Lung (tissue), 12 donors: ENCODE data around the gene SYT1. TPM values are rescaled to one million over a fixed set of nuclear protein-coding genes. Genes with fewer than 3 reads are reported as not detected.

Experiments
- ATAC-seq: fragments of 200-7000 bp; cut with Tn5 transposase; one replicate; pipeline ENCODE4 v1.9.1; 2020; ENCODE audit warnings: moderate number of reproducible peaks; ENCODE audit not compliant: insufficient read depth, low FRiP score
- DNase-seq, 3 donors: peaks; one replicate each; pipeline ENCODE4 v3.0.0-alpha.2; 2013 to 2017
- H3K27ac ChIP-seq, 2 donors: one replicate each; pipeline ENCODE4 v1.5.1; 2013; ENCODE audit warnings: mild to moderate bottlenecking in 2 of 2, moderate library complexity in 2 of 2, control low read depth in 1 of 2, inconsistent platforms in 1 of 2, low read depth in 1 of 2, low read length in 1 of 2
- H3K27me3 ChIP-seq, 3 donors: one replicate each; pipeline ENCODE4 v1.5.1; 2013; ENCODE audit warnings: low read length in 2 of 3; ENCODE audit not compliant: control insufficient read depth in 3 of 3, insufficient read depth in 3 of 3
- H3K36me3 ChIP-seq, 4 donors: one replicate each; pipeline ENCODE4 v1.5.1; 2013; ENCODE audit warnings: low read length in 4 of 4, mild to moderate bottlenecking in 1 of 4, moderate library complexity in 1 of 4; ENCODE audit not compliant: control insufficient read depth in 4 of 4, insufficient read depth in 4 of 4
- H3K4me1 ChIP-seq, 5 donors: one replicate each; pipeline ENCODE4 v1.5.1; 2013; ENCODE audit warnings: low read length in 5 of 5, mild to moderate bottlenecking in 2 of 5, moderate library complexity in 1 of 5; ENCODE audit not compliant: control insufficient read depth in 5 of 5, insufficient read depth in 5 of 5
- H3K4me3 ChIP-seq: one replicate; pipeline ENCODE4 v1.5.1; 2013; ENCODE audit warnings: mild to moderate bottlenecking, control low read depth, moderate library complexity
- H3K9ac ChIP-seq, 2 donors: one replicate each; pipeline ENCODE4 v1.5.1; 2013; ENCODE audit warnings: low read length in 2 of 2, control low read depth in 1 of 2; ENCODE audit not compliant: insufficient read depth in 1 of 2
- H3K9me3 ChIP-seq, 4 donors: one replicate each; pipeline ENCODE4 v1.5.1; 2013; ENCODE audit warnings: low read length in 3 of 4, mild to moderate bottlenecking in 1 of 4, moderate library complexity in 1 of 4; ENCODE audit not compliant: control insufficient read depth in 4 of 4, insufficient read depth in 3 of 4
- WGBS, 2 donors: extraction: QIAGEN DNeasy Blood & Tissue Kit; methylation state at CpG; one replicate each; pipeline ENCODE4 v1.1.7; 2013; 5-methylcytosine and 5-hydroxymethylcytosine counted together
- polyA plus RNA-seq, 2 donors: library from polyadenylated mRNA; stranded (reverse); fragments of 200-250 nt; gene quantifications; one replicate each; pipeline ENCODE4 v1.2.1, GENCODE V29; 2013
- total RNA-seq, 2 donors: library from RNA; depleted of rRNA in 1 of 2; stranded (reverse); fragments of >200 nt in 1 of 2; gene quantifications; one replicate each; pipeline ENCODE4 v1.2.1, GENCODE V29; 2014 to 2021
- TF ChIP-seq, protein P1 (sequence below): IDR thresholded peaks from 2 replicates; pipeline ENCODE4 v1.5.1; 2012; ENCODE audit warnings: mild to moderate bottlenecking; ENCODE audit errors: control extremely low read depth, extremely low read depth
- donor health status: control.
- donor health status: control.
- donor health status: Bipolar disorder and iron deficiency.
- donor health status: healthy.
- donor health status: DM: yes; HTN: yes; CAD: no.

The SYT1 gene
- total and polyA plus RNA-seq, 4 donors: 0.05 to 3.2 (median 0.46) TPM

DNA sequence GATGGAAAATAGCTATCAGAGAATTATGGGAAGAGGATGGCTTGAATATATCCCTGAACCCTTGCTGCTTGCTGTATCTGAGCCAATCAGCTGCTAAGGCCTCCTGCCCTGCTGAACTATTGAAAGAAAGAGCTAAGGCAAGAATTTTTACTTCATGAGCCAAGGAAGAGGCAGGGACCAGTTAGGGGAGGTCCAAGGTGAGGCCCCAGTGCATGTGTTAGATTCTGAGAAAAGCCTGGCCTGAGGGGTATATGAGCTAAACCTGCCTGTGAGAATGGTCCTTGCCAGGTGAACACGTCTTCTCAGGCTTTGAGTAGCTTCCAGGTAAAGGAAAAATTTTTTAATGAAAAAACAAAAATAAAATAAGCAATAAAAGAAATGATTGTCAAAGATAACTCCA is 218.0 kb downstream of the SYT1 start:
- Histone ChIP-seq H3K27me3 (no peaks in the 10 kb centered on the region), H3K4me1 (no peaks in the 10 kb centered on the region), H3K9me3 (no peaks in the 10 kb centered on the region), H3K4me3 (no peak overlapping the region), H3K27ac (no peak overlapping the region), H3K36me3 (no peaks in the 10 kb centered on the region), H3K9ac (no peak overlapping the region)
- WGBS, 2 donors: 72 to 87% methylated on average over 1 of the region's 1 CpG
- TF ChIP-seq, protein P1, sequence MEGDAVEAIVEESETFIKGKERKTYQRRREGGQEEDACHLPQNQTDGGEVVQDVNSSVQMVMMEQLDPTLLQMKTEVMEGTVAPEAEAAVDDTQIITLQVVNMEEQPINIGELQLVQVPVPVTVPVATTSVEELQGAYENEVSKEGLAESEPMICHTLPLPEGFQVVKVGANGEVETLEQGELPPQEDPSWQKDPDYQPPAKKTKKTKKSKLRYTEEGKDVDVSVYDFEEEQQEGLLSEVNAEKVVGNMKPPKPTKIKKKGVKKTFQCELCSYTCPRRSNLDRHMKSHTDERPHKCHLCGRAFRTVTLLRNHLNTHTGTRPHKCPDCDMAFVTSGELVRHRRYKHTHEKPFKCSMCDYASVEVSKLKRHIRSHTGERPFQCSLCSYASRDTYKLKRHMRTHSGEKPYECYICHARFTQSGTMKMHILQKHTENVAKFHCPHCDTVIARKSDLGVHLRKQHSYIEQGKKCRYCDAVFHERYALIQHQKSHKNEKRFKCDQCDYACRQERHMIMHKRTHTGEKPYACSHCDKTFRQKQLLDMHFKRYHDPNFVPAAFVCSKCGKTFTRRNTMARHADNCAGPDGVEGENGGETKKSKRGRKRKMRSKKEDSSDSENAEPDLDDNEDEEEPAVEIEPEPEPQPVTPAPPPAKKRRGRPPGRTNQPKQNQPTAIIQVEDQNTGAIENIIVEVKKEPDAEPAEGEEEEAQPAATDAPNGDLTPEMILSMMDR: no peak
- DNase-seq (no peak), ATAC-seq (no peak)

DNA sequence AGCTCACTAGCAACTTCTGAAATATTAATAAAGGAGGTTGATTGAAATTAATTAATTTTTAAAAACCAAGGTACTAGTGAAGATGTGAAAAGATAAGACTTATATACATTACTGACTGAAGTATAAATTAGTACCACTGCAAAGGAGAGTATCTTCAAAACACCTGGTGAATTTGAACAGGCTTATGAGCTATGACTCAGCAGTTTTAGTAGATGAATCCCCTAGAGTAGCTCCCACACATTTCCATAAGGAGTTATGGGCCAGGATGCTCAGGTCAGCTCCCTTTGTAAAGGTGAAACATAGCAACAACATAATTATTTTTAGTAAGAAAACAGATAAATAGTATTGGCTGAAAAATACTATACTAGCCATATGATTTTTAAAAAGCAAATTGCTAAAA is 218.6 kb downstream of the SYT1 start:
- H3K27ac ChIP-seq: no peak overlapping the region
- H3K4me3 ChIP-seq: no peak overlapping the region
- no peaks in the 10 kb centered on the region for H3K9me3 ChIP-seq
- no peak for ATAC-seq
- DNase-seq: no peak
- TF ChIP-seq, protein P1: no peak
- H3K9ac ChIP-seq: no peak overlapping the region
- H3K4me1 ChIP-seq: no peaks in the 10 kb centered on the region
- no peaks in the 10 kb centered on the region for H3K36me3 ChIP-seq
- H3K27me3 ChIP-seq: no peaks in the 10 kb centered on the region

DNA sequence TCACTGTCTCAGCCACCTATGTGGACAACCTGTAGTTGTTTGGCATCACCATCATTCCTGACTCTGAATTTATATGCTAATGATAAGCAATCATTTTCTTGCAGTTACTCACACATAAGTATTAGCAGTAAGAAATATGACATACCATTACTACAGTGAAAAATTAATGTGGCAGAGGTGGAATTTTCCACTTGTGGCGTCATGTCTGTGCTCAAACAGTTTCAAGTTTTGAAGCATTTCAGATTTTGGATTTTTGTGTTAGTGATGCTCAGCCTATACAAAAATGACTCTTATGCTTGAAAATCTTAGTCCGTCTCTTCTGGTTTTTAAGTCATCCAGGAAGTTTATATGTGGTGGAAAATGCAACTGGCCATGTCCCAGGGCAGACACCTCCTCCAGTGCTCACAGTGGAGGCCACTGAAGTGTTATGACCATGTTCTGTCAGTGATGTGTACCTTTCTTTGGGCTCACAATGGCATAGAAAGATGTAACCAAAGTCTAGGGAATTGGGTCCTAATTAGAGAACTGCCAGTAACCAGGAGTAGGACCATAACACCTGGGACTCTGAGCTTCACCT is 220.6 kb downstream of the SYT1 start:
- H3K36me3 ChIP-seq: no peaks in the 10 kb centered on the region
- no peak for DNase-seq
- TF ChIP-seq, protein P1: no peak
- H3K27me3 ChIP-seq: no peaks in the 10 kb centered on the region
- no peaks in the 10 kb centered on the region for H3K9me3 ChIP-seq
- no peaks in the 10 kb centered on the region for H3K4me1 ChIP-seq
- no peak for ATAC-seq
- H3K27ac ChIP-seq: no peak overlapping the region
- no peak overlapping the region for H3K4me3 ChIP-seq
- H3K9ac ChIP-seq: no peak overlapping the region
- WGBS, 2 donors: 87 to 92% methylated on average over 2 of the region's 2 CpGs
